A549 (cell line): ENCODE data around the gene WNT7A.

Source experiments
- CTCF ChIP-seq: fragments of >200 bp; sonication (Bioruptor Twin); formaldehyde crosslinking; IDR thresholded peaks from 3 replicates; pipeline ENCODE4 v1.5.1; 2016
- JUNB ChIP-seq: fragments of >200 bp; sonication (Bioruptor Twin); formaldehyde crosslinking; IDR thresholded peaks from 2 replicates; pipeline ENCODE4 v1.6.1; 2016
- MAX ChIP-seq: IDR thresholded peaks from 2 replicates; pipeline ENCODE4 v1.6.1; 2012
- RFX5 ChIP-seq: fragments of 450-650 bp; IDR thresholded peaks from 2 replicates; pipeline ENCODE4 v1.7.1; 2014; ENCODE audit warnings: antibody characterized with exemption, mild to moderate bottlenecking, moderate library complexity
- TP53 ChIP-seq: fragments of 250-450 bp; sonication (Bioruptor Pico); IDR thresholded peaks from 2 replicates; pipeline ENCODE4 v1.5.0; 2021; ENCODE audit warnings: mild to moderate bottlenecking, moderate library complexity

GRCh38 chr3:13853256-13853977 lies 26.5 kb downstream of the WNT7A start:
- no peak for TF ChIP-seq CTCF
- no peak for TF ChIP-seq RFX5
- TF ChIP-seq MAX: no peak
- no peak for TF ChIP-seq TP53
- no peak for TF ChIP-seq JUNB
